Spleen (tissue), 11 donors: ENCODE data around the gene GBP7. TPM values are rescaled to one million over a fixed set of nuclear protein-coding genes. Genes with fewer than 3 reads are reported as not detected.

ENCODE experiments used
- DNase-seq: peaks from one replicate; pipeline ENCODE4 v3.0.0-alpha.2; 2020
- H3K27ac ChIP-seq, 8 donors: fragments of 200-600 bp; sonication (generic) in 7 of 8; 1 replicate in 4 of 8; 2 replicates in 4 of 8; pipeline versions ENCODE4 v1.5.0 to v1.8.0; 2016 to 2021; ENCODE audit warnings: inconsistent platforms in 4 of 8, mild to moderate bottlenecking in 4 of 8, moderate library complexity in 1 of 8
- H3K27me3 ChIP-seq, 7 donors: fragments of 200-600 bp; sonication (generic) in 6 of 7; replicated peaks in 1 of 7; 1 replicate in 4 of 7; 2 replicates in 3 of 7; pipeline versions ENCODE4 v1.5.0 to v1.8.0; 2016 to 2021; ENCODE audit warnings: inconsistent platforms in 3 of 7, mild to moderate bottlenecking in 1 of 7
- H3K36me3 ChIP-seq, 6 donors: fragments of 200-600 bp; sonication (generic) in 5 of 6; 1 replicate in 4 of 6; 2 replicates in 2 of 6; pipeline versions ENCODE4 v1.5.0 to v1.8.0; 2016 to 2021; ENCODE audit warnings: inconsistent platforms in 2 of 6
- H3K4me1 ChIP-seq, 6 donors: fragments of 200-600 bp; sonication (generic) in 5 of 6; 1 replicate in 3 of 6; 2 replicates in 3 of 6; pipeline versions ENCODE4 v1.5.0 to v1.8.0; 2016 to 2021; ENCODE audit warnings: inconsistent platforms in 3 of 6
- H3K4me3 ChIP-seq, 8 donors: fragments of 200-600 bp; sonication (generic) in 7 of 8; 1 replicate in 4 of 8; 2 replicates in 4 of 8; pipeline versions ENCODE4 v1.5.0 to v1.8.0; 2016 to 2021; ENCODE audit warnings: inconsistent platforms in 4 of 8, mild to moderate bottlenecking in 4 of 8, moderate library complexity in 2 of 8
- H3K9me3 ChIP-seq, 8 donors: fragments of 200-600 bp; sonication (generic) in 7 of 8; 1 replicate in 4 of 8; 2 replicates in 4 of 8; pipeline versions ENCODE4 v1.5.0 to v1.8.0; 2016 to 2021; ENCODE audit warnings: inconsistent platforms in 4 of 8
- POLR2A ChIP-seq, 3 donors: fragments of 450-650 bp; IDR thresholded peaks; one replicate each; pipeline ENCODE4 v1.5.1; 2017; ENCODE audit warnings: antibody characterized with exemption in 3 of 3, mild to moderate bottlenecking in 1 of 3
- POLR2AphosphoS5 ChIP-seq, 3 donors: sonication (generic); formaldehyde crosslinking; IDR thresholded peaks; one replicate each; pipeline ENCODE4 v1.5.1; 2017; ENCODE audit warnings: antibody characterized with exemption in 3 of 3
- WGBS, 5 donors: extraction: QIAGEN DNeasy Blood & Tissue Kit in 3 of 5; methylation state at CpG; one replicate each; pipeline versions ENCODE4 v1.1.5 to v1.1.7; 2013 to 2018; 5-methylcytosine and 5-hydroxymethylcytosine counted together
- intact Hi-C: fragments of 100-400 bp; cut with DNase I; formaldehyde crosslinking; loops from one replicate; pipeline ENCODE4 v1.15.0; 2023; ENCODE audit warnings: low total_unique reads
- polyA plus RNA-seq, 3 donors: library from polyadenylated mRNA; stranded (reverse); fragments of 200-250 nt; gene quantifications; one replicate each; pipeline ENCODE4 v1.2.1, GENCODE V29; 2013
- total RNA-seq, 7 donors: library from RNA; depleted of rRNA in 3 of 7; stranded (reverse); fragments of >200 nt in 3 of 7; fragmentation: NEBNext Ultra II Directional in 4 of 7; extraction: Animal tissue kit (Norgen Biotek cat#: 25700) in 4 of 7; gene quantifications; one replicate each; pipeline versions ENCODE4 v1.1.0 to v1.2.1, GENCODE V29; 2016 to 2021
- TF ChIP-seq, protein P1 (sequence below), 11 experiments: fragments of 200-600 bp in 7 of 11; fragments of 450-650 bp in 4 of 11; sonication (generic) in 4 of 11; IDR thresholded peaks in 8 of 11; conservative IDR thresholded peaks in 3 of 11; 1 replicate in 7 of 11; 2 replicates in 4 of 11; pipeline versions ENCODE4 v1.4.0 to v1.8.0; 2016 to 2021; ENCODE audit warnings: antibody characterized with exemption in 11 of 11, inconsistent platforms in 4 of 11, mild to moderate bottlenecking in 1 of 11
- donor health status: healthy with polysubstance abuse.
- donor health status: DM: no; HTN: no; CAD: no; lungs with moderate emphysema.
- donor health status: DM: no; HTN: no; CAD: no.
- donor health status: Bipolar disorder and iron deficiency.
- donor health status: healthy.
- donor health status: DM: no; HTN: no; CAD: no.
- donor health status: DM: yes; HTN: yes; CAD: no.

The GBP7 gene
- total and polyA plus RNA-seq, 10 donors, result 0.02 to 0.50 (median 0.14) TPM; not detected in 5

DNA sequence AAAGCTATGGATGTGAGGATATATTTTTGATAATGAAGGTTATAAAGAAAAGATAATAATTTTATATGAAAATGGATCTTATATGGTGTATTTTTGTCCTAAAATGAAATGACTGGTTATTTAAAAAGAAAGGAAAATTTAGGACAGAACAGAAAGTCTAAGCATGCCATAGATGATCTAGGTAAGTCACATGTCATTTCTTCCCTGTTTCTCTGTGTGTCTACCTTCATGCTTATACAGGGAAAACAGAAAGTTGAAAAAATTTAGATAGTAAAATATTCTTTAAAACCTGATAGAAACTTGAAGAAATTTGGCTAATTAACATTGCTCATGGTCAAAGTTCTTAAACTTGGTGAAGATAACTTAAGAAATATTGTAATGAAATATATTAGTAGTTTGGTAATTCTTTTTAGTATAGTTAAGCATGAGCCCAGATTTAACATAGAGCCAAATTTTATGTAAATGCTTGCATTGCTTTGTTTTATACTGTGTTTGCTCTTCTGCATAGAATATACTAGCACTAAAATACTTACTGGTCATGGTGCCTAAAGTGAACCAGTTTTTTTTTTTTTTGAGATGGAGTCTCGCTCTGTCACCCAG is 35.3 kb upstream of the GBP7 start:
- no peak for DNase-seq
- Histone ChIP-seq H3K27me3 (no peaks in the 10 kb centered on the region), H3K9me3 (peaks cover 0 to 42% (median 21%) of the 10 kb centered on the region in 8 donors), H3K4me3 (no peak overlapping the region), H3K27ac (no peak overlapping the region), H3K36me3 (no peaks in the 10 kb centered on the region), H3K4me1 (no peaks in the 10 kb centered on the region)
- TF ChIP-seq, protein P1, sequence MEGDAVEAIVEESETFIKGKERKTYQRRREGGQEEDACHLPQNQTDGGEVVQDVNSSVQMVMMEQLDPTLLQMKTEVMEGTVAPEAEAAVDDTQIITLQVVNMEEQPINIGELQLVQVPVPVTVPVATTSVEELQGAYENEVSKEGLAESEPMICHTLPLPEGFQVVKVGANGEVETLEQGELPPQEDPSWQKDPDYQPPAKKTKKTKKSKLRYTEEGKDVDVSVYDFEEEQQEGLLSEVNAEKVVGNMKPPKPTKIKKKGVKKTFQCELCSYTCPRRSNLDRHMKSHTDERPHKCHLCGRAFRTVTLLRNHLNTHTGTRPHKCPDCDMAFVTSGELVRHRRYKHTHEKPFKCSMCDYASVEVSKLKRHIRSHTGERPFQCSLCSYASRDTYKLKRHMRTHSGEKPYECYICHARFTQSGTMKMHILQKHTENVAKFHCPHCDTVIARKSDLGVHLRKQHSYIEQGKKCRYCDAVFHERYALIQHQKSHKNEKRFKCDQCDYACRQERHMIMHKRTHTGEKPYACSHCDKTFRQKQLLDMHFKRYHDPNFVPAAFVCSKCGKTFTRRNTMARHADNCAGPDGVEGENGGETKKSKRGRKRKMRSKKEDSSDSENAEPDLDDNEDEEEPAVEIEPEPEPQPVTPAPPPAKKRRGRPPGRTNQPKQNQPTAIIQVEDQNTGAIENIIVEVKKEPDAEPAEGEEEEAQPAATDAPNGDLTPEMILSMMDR (IDR thresholded peaks at IDR 0.05 in 8 of 11, conservative IDR thresholded peaks at IDR 0.05 in 3 of 11), result no peak
- TF ChIP-seq POLR2A (IDR thresholded peaks at IDR 0.05), result no peak
- no peak for TF ChIP-seq POLR2AphosphoS5 (IDR thresholded peaks at IDR 0.05)
- intact Hi-C loops, result no loop called here
- 94 to 100% (median 95%) methylated on average over 1 of the region's 1 CpG for WGBS, 5 donors

DNA sequence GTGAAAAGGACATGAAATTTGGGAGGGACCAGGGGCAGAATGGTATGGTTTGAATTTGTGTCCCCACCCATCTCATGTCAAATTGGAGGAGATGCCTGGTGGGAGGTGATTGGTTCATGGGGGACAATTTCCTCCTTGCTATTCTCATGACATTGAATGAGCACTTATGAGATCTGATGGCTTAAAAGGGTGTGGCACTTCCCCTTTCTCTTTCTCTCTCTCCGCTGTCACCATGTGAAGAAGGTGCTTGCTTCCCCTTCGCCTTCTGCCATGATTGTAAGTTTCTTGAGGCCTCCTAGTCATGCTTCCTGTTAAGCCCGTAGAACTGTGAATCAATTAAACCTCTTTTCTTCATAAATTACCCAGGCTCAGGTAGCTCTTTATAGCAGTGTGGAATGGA is 30.6 kb upstream of the GBP7 start:
- Histone ChIP-seq H3K27ac (no peak overlapping the region), H3K9me3 (peaks cover 0 to 52% (median 33%) of the 10 kb centered on the region in 8 donors), H3K27me3 (no peaks in the 10 kb centered on the region), H3K4me3 (no peak overlapping the region), H3K36me3 (peaks cover 0 to 12% (median 0%) of the 10 kb centered on the region in 6 donors), H3K4me1 (peaks cover 0 to 13% (median 2%) of the 10 kb centered on the region in 6 donors)
- TF ChIP-seq, protein P1 (IDR thresholded peaks at IDR 0.05 in 8 of 11, conservative IDR thresholded peaks at IDR 0.05 in 3 of 11), result no peak
- TF ChIP-seq POLR2A (IDR thresholded peaks at IDR 0.05) (no peak), POLR2AphosphoS5 (IDR thresholded peaks at IDR 0.05) (no peak)
- no peak for DNase-seq
- intact Hi-C loops, result loop anchor here (10.0 kb wide), 1 partner anchor 48 kb away; no protein-coding TSS in a partner anchor
- 67 to 79% (median 70%) methylated on average over 3 of the region's 3 CpGs for WGBS, 5 donors

GRCh38 chr1:89203166-89203565 is 27.4 kb upstream of the GBP7 start:
- Histone ChIP-seq H3K4me1 (peaks cover 15 to 37% (median 20%) of the 10 kb centered on the region in 6 donors), H3K36me3 (peaks cover 0 to 12% (median 0%) of the 10 kb centered on the region in 6 donors), H3K4me3 (no peak overlapping the region), H3K9me3 (peaks cover 0 to 32% (median 19%) of the 10 kb centered on the region in 8 donors), H3K27ac (no peak overlapping the region), H3K27me3 (no peaks in the 10 kb centered on the region)
- TF ChIP-seq, protein P1 (IDR thresholded peaks at IDR 0.05 in 8 of 11, conservative IDR thresholded peaks at IDR 0.05 in 3 of 11), result no peak
- TF ChIP-seq POLR2AphosphoS5 (IDR thresholded peaks at IDR 0.05) (no peak), POLR2A (IDR thresholded peaks at IDR 0.05) (no peak)
- no peak for DNase-seq
- 92 to 97% (median 95%) methylated on average over 1 of the region's 1 CpG for WGBS, 5 donors
- intact Hi-C loops, result loop anchor here (10.0 kb wide), 1 partner anchor 52 kb away; no protein-coding TSS in a partner anchor

- Histone ChIP-seq H3K27me3 (no peaks in the 10 kb centered on the region), H3K4me3 (peak overlapping the region in 1 of 8 donors; percentile 24), H3K4me1 (peaks cover 16 to 56% (median 36%) of the 10 kb centered on the region in 6 donors), H3K36me3 (peaks cover 0 to 16% (median 0%) of the 10 kb centered on the region in 6 donors), H3K27ac (peak overlapping the region; percentile 31 to 91 (median 90)), H3K9me3 (peaks cover 0 to 27% (median 19%) of the 10 kb centered on the region in 8 donors)
- 48 to 63% (median 58%) methylated on average over 4 of the region's 4 CpGs for WGBS, 5 donors
- TF ChIP-seq POLR2A (IDR thresholded peaks at IDR 0.05) (no peak), POLR2AphosphoS5 (IDR thresholded peaks at IDR 0.05) (no peak)
- TF ChIP-seq, protein P1 (IDR thresholded peaks at IDR 0.05 in 8 of 11, conservative IDR thresholded peaks at IDR 0.05 in 3 of 11), result no peak
- DNase-seq, result no peak
- intact Hi-C loops, result loop anchor here (10.0 kb wide), 1 partner anchor 54 kb away; no protein-coding TSS in a partner anchor
These were observed 25.4 kb upstream of the GBP7 start for GRCh38 chr1:89201106-89201794.
